Vagina (tissue), 2 donors: ENCODE measurements around the gene ALOX12. TPM values are rescaled to one million over a fixed set of nuclear protein-coding genes. Genes with fewer than 3 reads are reported as not detected.

Source experiments
- DNase-seq, 2 donors: peaks; one replicate each; pipeline ENCODE4 v3.0.0-alpha.2; 2017; ENCODE audit errors: extremely low spot score in 2 of 2
- H3K27ac ChIP-seq: fragments of 200-600 bp; sonication (generic); one replicate; pipeline ENCODE4 v1.5.1; 2019
- H3K27me3 ChIP-seq: fragments of 200-600 bp; sonication (generic); one replicate; pipeline ENCODE4 v1.5.1; 2019
- H3K36me3 ChIP-seq, 2 donors: fragments of 200-600 bp; sonication (generic); one replicate each; pipeline ENCODE4 v1.5.1; 2017 to 2019
- H3K4me1 ChIP-seq: fragments of 200-600 bp; sonication (generic); one replicate; pipeline ENCODE4 v1.5.1; 2019
- H3K4me3 ChIP-seq, 2 donors: fragments of 200-600 bp; sonication (generic); 1 replicate in 1 of 2; 2 replicates in 1 of 2; pipeline ENCODE4 v1.5.1; 2016 to 2019
- H3K9me3 ChIP-seq: fragments of 200-600 bp; sonication (generic); one replicate; pipeline ENCODE4 v1.5.1; 2019
- CTCF ChIP-seq, 3 experiments: fragments of 450-650 bp in 2 of 3; fragments of 200-600 bp in 1 of 3; sonication (generic) in 1 of 3; IDR thresholded peaks; one replicate each; pipeline ENCODE4 v1.5.1; 2017 to 2019; ENCODE audit warnings: antibody characterized with exemption in 3 of 3, mild to moderate bottlenecking in 2 of 3, moderate library complexity in 2 of 3
- POLR2A ChIP-seq, 2 donors: fragments of 450-650 bp; IDR thresholded peaks; one replicate each; pipeline ENCODE4 v1.6.1; 2017; ENCODE audit warnings: antibody characterized with exemption in 2 of 2, mild to moderate bottlenecking in 2 of 2, moderate library complexity in 2 of 2
- POLR2AphosphoS5 ChIP-seq, 2 donors: sonication (generic); formaldehyde crosslinking; IDR thresholded peaks; one replicate each; pipeline ENCODE4 v1.9.0; 2017; ENCODE audit warnings: antibody characterized with exemption in 2 of 2, mild to moderate bottlenecking in 2 of 2, low read depth in 1 of 2; ENCODE audit not compliant: insufficient read depth in 1 of 2
- intact Hi-C: fragments of 100-400 bp; cut with DNase I; formaldehyde crosslinking; loops from one replicate; pipeline ENCODE4 v1.15.1; 2023
- microRNA counts, 2 donors: library from miRNA; unstranded; fragments of <30 nt; microRNA quantifications; one replicate each; lab custom pipeline; 2016 to 2017
- small RNA-seq: library from RNA; depleted of rRNA; stranded (forward); fragments of <200 nt; gene quantifications from one replicate; pipeline ENCODE3, GENCODE V24; 2016
- total RNA-seq: library from RNA; depleted of rRNA; stranded (reverse); fragments of >200 nt; gene quantifications from one replicate; pipeline ENCODE4 v1.2.3, GENCODE V29; 2016

The ALOX12 gene
- total RNA-seq, 1 donor from 2014 or later, result 16.0 TPM

DNA sequence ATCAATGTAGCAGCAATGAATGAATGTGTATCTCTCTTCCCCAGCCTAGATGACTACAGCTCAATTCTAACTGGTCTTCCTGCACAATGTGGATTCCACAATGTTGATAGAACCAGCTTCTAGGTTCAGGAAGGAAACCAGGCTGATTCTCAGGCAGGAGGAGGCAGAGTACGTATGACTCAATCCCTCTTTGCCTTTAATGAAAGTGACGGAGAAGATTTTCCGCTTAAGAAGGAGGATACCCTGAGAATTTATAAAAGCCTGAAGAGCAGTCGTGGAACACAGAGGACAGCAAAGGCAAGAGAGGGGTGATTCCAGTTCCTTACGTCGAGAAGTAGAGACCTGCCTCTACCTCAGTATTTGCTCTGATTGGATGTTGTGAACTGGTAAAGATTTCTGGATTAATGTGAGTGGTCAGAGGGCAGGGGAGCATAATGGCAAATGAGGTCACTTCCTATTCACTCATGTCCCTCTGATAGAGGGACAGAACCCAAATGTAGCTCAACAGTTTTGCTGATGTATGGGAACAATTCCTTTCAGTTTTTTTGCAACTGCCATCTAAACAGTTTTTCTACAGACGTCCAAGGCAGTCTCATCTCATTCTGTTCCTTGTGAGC lies 63.1 kb downstream of the ALOX12 start:
- H3K27ac ChIP-seq, result no peak overlapping the region
- TF ChIP-seq POLR2A (IDR thresholded peaks at IDR 0.05) (no peak), CTCF (IDR thresholded peaks at IDR 0.05) (no peak), POLR2AphosphoS5 (IDR thresholded peaks at IDR 0.05; ENCODE audit: insufficient read depth in 1 of 2, low read depth in 1 of 2) (no peak)
- no peaks in the 10 kb centered on the region for H3K9me3 ChIP-seq
- no peaks in the 10 kb centered on the region for H3K36me3 ChIP-seq
- H3K4me1 ChIP-seq, result no peaks in the 10 kb centered on the region
- H3K4me3 ChIP-seq, result no peak overlapping the region
- H3K27me3 ChIP-seq, result no peaks in the 10 kb centered on the region
- DNase-seq, result no peak
- intact Hi-C loops, result no loop called here

MicroRNAs within 50 kb of the gene (microRNA counts, 767-probe panel; counts per million panel counts)
- microRNA hsa-miR-195-5p (lab: Ali Mortazavi, UCI) (5,304 to 5,676 counts per million in 2 donors), microRNA hsa-miR-497-5p (lab: Ali Mortazavi, UCI) (2,884 to 4,705 counts per million in 2 donors)

Small RNAs within 50 kb of the gene (small RNA-seq; reads per million reads assigned to genes)
- gene AC120057.1, result not detected

Other genes starting within 250 kb of the ALOX12 start
- gene XAF1, start 240.0 kb upstream of the ALOX12 start, total RNA-seq, result 43.0 TPM
- gene FBXO39, start 219.8 kb upstream of the ALOX12 start, total RNA-seq, result not detected
- gene TEKT1, start 164.3 kb upstream of the ALOX12 start, total RNA-seq, result not detected
- 155 TPM for gene RNASEK, start 16.6 kb downstream of the ALOX12 start, total RNA-seq
- 10.1 TPM for gene BCL6B, start 27.0 kb downstream of the ALOX12 start, total RNA-seq
- 2.0 TPM for gene SLC16A13, start 40.0 kb downstream of the ALOX12 start, total RNA-seq
- gene SLC16A11, start 48.0 kb downstream of the ALOX12 start, total RNA-seq, result not detected
- gene CLEC10A, start 84.2 kb downstream of the ALOX12 start, total RNA-seq, result 3.7 TPM
- 2.7 TPM for gene ASGR2, start 118.8 kb downstream of the ALOX12 start, total RNA-seq
- gene ASGR1, start 183.3 kb downstream of the ALOX12 start, total RNA-seq, result 2.5 TPM
- gene DLG4, start 223.8 kb downstream of the ALOX12 start, total RNA-seq, result 23.3 TPM
- gene ACADVL, start 223.9 kb downstream of the ALOX12 start, total RNA-seq, result 957 TPM
- gene DVL2, start 238.5 kb downstream of the ALOX12 start, total RNA-seq, result 53.0 TPM
- gene PHF23, start 243.4 kb downstream of the ALOX12 start, total RNA-seq, result 24.8 TPM
- 395 TPM for gene GABARAP, start 246.4 kb downstream of the ALOX12 start, total RNA-seq